Heart left ventricle (tissue), 13 donors: ENCODE results near the gene ANKRD63.

Experiments used
- CTCF ChIP-seq, 12 donors: fragments of 200-600 bp; sonication (generic) in 4 of 12; IDR thresholded peaks; one replicate each; pipeline versions ENCODE4 v1.5.0 to v1.8.0; 2018 to 2022; ENCODE audit warnings: antibody characterized with exemption in 12 of 12, mild to moderate bottlenecking in 5 of 12
- POLR2A ChIP-seq, 2 donors: fragments of 450-650 bp; IDR thresholded peaks; one replicate each; pipeline ENCODE4 v1.6.1; 2017; ENCODE audit warnings: antibody characterized with exemption in 2 of 2, mild to moderate bottlenecking in 2 of 2, moderate library complexity in 2 of 2
- donor health status: ischemic (EF 13 %, LVEDD 7.1; RV severe dilation, severe dysfunction).
- donor health status: DM: no; HTN: yes; CAD: no.
- donor health status: DM: no; HTN: no; CAD: no.
- donor health status: ischemic (EF 25% LVEDD 6.9; RV normal size, moderate dysfunction).
- donor health status: ischemic (EF 25% LVEDD 5.7; RV mildly dilated, moderate dysfunction).
- donor health status: ischemic (EF 35%, LVEDD 5.7; RV mildly dilated, moderate dysfunction).
- donor health status: nonischemic (EF 11% LVEDD 7.7; RV severe dilation, severe dysfunction).
- donor health status: DM: yes; HTN: yes; CAD: no.
- donor health status: PGD.
- donor health status: ischemic (EF 29% LVEDD 5.4; RV normal size, mild dysfunction).
- donor health status: nonischemic (EF 23%, LVEDD 6.1; RV moderate dilation, normal function).

- TF ChIP-seq POLR2A (IDR thresholded peaks at IDR 0.05), result no peak
- peak; percentile 62 to 88 (median 75) for TF ChIP-seq CTCF (IDR thresholded peaks at IDR 0.05)
These were observed 40.5 kb upstream of the ANKRD63 start, which contains the start of gene INAFM2 for GRCh38 chr15:40323239-40323952.
